Astrocyte of the spinal cord (primary cell): ENCODE measurements around the gene ATG2A.
A peak's percentile ranks its signal among the peaks of the same experiment; 100 is the strongest.

Source experiments
- DNase-seq: peaks from one replicate; pipeline ENCODE4 v3.0.0; 2011; ENCODE audit warnings: low read depth, low spot score
- H3K4me3 ChIP-seq: 2 replicates; pipeline ENCODE4 v1.5.1; 2011; ENCODE audit warnings: low read depth, mild to moderate bottlenecking, low read length, moderate library complexity
- in situ Hi-C: cut with HindIII; loops from 2 replicates; pipeline ENCODE4 v1.10.0; 2017; ENCODE audit warnings: low sequenced_read_pairs
- TF ChIP-seq, protein P1 (sequence below): IDR thresholded peaks from 2 replicates; pipeline ENCODE4 v1.5.1; 2012; ENCODE audit warnings: low read depth, mild to moderate bottlenecking, low read length, inconsistent platforms

The ATG2A gene

DNA sequence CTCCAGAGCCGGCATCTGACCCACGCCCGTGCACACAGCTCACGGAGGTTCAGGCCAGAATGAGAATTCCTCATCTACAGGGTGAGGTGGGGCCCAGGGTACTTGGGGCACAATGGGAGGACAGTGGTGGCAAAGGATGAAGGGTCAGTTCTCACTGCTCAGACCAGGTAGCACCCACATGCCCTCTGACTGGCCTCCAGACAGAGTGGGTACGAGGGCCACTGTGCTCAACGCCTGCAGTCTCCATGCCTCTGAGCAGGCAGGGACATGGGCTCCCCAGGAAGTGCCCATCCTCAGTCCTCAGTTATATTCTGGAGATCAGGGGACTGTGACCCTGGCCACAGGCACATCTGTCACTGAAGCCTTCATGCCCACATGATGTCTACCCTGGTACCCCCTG, 59.5 kb downstream of the ATG2A start:
- TF ChIP-seq, protein P1, sequence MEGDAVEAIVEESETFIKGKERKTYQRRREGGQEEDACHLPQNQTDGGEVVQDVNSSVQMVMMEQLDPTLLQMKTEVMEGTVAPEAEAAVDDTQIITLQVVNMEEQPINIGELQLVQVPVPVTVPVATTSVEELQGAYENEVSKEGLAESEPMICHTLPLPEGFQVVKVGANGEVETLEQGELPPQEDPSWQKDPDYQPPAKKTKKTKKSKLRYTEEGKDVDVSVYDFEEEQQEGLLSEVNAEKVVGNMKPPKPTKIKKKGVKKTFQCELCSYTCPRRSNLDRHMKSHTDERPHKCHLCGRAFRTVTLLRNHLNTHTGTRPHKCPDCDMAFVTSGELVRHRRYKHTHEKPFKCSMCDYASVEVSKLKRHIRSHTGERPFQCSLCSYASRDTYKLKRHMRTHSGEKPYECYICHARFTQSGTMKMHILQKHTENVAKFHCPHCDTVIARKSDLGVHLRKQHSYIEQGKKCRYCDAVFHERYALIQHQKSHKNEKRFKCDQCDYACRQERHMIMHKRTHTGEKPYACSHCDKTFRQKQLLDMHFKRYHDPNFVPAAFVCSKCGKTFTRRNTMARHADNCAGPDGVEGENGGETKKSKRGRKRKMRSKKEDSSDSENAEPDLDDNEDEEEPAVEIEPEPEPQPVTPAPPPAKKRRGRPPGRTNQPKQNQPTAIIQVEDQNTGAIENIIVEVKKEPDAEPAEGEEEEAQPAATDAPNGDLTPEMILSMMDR: no peak
- H3K4me3 ChIP-seq: no peak overlapping the region
- in situ Hi-C loops: no loop called here

DNA sequence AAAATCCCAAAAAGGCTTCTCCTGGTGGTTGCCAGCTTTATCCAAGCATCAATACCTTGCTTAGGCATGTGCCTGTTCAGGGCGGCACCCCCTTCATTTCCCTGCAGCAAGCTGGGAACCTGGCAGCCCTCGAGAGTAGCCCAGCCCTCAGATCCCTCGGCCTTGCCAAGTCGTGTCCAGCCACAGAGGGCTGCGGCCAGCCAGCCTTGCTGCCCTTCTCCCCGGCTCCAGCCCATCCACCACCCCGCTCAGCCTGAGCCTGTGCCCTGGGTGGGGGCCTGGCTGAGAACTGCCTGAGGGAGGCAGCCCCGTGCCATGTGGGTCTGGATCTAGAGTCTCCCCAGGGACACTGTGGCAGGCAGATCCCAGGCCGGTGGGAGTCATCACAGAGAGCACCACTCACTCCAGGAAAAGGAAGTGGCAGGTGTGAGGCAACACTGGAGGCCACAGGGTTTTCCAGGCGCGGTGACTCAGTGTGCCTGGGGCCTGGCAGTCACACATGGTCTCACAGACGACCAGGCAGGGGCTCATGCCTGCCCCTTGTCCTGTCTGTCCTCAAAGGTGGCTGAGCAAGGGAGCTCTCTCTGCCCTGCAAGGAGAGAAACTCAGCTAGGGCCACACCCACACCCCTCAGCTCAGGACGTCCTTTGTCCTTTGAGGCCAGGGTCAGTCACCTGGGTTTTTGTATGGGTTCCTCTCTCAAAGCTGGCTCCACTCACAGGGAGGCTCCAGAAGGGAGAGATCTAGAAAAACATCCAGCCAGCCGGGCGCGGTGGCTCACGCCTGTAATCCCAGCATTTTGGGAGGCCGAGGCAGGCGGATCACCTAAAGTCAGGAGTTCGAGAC, 60.4 kb downstream of the ATG2A start:
- TF ChIP-seq, protein P1: no peak
- in situ Hi-C loops: no loop called here

More for the DNA sequence above, 59.5 kb downstream of the ATG2A start:
- DNase-seq: no peak

DNA sequence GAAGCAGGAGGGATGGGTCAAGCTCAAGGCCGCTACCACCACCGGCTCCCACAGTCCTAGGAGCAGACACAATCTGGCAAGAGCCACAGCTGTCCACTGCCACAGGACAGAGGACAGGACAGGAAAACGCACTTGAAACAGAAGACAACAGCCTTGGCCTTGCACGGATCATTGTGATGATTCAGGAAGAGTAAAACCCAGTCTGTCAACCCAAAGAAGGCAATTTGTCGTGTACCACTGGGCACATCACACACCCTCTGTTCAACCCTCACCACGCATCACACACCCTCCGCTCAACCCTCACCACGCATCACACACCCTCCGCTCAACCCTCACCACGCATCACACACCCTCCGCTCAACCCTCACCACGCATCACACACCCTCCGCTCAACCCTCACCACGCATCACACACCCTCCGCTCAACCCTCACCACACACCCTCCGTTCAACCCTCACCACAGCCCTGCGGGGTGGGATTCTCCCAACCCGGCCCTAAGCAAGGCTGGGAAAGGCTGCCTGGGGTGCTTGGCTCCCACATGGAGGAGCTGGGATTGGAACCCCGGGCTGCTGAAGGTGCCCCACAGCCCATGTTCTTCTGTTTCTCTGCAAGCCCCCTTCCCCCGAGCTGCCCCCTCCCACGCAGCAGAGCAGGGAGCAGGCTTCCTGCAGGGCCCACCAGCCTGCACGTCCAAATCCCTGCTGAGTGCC, 61.3 kb downstream of the ATG2A start:
- no peak overlapping the region for H3K4me3 ChIP-seq
- in situ Hi-C loops: no loop called here
- TF ChIP-seq, protein P1: no peak
- no peak for DNase-seq

More for the DNA sequence above, 60.4 kb downstream of the ATG2A start:
- peak; percentile 62 for DNase-seq
- H3K4me3 ChIP-seq: no peak overlapping the region

DNA sequence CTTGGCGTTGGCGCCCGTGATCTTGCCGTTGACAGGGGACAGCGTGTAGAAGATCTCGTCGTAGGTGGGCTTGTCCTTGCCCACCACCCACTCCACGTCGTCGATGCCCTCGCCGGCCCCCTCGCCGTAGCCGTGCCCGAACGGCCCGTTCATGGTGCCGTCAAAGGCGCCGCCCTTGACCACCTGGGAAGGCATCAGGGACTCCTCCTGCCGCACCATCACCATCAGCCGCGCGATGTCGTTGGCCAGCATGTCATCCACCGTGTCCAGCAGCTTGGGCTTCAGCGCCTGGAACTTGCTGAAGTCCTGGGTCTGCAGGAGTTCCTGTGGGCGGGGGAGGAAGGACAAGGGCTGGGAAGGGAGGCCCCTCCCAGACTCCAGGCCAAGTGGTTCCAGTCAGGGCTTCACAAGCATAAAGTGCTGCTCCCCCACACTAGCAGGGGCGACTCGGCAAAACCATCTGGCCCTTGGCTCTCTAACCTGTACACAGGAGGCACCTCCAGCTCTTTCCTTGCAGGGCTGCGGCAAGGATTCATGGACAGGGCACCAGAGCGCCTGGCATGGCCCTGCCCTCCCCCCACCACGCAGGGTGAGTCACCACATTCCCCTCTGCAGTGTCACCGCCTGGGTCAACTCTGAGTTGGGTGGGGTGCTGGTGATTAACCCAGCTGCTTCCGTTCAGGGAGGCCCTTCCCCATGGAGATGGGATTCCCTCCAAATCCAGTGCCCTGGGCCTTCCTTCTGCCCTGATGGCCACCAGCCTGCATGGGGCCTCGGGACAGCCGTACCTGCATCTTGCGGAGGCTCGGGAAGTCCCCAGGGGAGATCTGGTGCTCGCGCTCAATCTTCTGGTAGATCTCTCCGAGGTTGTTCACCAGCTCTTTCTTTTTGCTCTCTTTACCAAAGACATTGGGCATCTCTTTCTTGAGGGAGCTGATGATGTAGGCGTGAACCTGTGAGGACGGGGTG, 62.2 kb downstream of the ATG2A start:
- TF ChIP-seq, protein P1: no peak
- in situ Hi-C loops: no loop called here
- H3K4me3 ChIP-seq: no peak overlapping the region
- peak; percentile 89 for DNase-seq

DNA sequence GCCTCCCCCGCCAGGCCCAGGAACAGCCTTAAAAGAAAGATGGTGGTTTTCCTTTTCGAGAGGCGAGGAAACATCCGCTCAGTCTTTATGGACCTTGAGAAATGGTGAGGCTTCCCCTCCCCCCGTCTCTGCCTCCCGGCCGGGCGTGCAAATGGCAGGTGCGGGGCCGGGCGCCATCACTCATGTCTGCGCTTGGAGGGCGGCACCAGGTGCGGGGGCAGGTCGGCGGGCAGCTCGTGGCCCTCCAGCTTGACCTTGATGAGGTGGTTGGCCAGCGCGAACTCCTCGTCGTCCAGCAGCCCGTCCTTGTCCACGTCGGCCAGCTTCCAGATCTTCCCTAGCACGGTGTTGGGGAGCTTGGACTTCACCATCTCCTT, 62.9 kb downstream of the ATG2A start:
- no peak overlapping the region for H3K4me3 ChIP-seq
- no peak for DNase-seq
- TF ChIP-seq, protein P1: no peak
- in situ Hi-C loops: no loop called here

DNA sequence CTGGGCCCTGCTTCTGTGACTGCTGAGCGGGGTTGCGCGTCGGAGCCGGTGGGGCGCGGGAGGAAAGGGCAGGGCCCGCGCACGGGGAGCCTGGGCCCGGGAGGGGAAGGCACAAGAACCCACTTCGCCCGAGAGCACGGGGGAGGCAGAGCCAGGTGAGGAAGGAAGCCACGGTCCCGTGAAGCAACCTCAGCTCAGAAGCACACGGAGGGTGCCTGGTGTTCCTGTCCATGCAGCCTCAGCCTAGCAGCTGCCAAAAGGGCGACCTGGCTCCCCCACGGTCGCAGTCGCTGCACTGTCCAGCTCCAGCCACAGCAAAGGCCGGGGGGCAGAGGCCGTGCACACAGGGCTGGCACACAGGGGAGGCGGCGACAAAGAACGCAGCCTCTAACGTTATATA, 63.3 kb downstream of the ATG2A start:
- DNase-seq: no peak
- in situ Hi-C loops: no loop called here
- no peak overlapping the region for H3K4me3 ChIP-seq
- TF ChIP-seq, protein P1: no peak
